Measurements from ENCODE around the gene GGNBP2.

GGNBP2 gene

DNA sequence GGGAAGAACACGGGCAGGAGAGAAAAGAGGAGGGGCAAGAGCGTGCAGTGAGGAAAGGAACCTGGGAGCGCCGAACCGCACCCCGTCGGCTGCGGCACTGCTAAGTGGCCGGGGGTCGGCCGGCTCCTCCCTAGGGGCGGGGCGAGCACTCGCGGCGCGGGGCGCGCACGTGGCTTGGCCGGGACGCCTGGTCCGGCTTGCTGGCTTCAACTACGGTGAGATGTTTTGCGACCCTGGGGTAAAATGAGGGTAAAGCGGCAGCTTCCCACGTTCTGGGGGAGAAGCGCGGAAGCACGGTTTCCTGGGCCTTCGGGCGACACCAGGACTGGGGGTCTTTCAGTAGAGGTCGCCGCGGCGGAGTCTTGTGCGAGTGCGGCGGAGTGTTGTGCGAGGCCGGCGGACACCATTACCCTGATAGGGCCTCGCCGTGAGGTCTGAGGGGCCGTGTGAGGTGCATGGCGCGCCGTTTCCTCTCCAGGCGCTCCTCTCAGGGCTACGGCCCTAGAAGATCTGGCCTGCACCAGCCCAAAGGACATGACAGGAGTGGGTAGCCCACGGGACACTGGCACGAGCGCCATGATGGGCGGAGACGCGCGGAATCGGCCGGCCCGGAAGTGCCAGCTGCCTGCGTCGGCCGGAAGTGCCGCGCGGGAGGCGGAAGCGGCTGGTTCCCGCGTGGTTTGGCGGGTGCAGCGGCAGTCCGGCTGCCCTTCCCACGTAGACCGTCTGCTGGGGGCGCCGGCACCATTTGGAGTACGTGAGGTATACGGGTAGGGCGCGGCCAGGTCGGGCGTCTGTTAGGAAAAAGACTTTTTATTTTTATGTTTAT lies 9.7 kb upstream of the GGNBP2 start, which contains the start of the genes MYO19 and PIGW:
TSS of gene MYO19 (minus strand) at position 29 of the 829 bp plus-strand sequence. CDS start 2,330 bp downstream, outside the sequence.
TSS of gene PIGW (plus strand) at position 148 of the 829 bp plus-strand sequence. CDS start 2,115 bp downstream, outside the sequence.
- TF ChIP-seq, protein P1, sequence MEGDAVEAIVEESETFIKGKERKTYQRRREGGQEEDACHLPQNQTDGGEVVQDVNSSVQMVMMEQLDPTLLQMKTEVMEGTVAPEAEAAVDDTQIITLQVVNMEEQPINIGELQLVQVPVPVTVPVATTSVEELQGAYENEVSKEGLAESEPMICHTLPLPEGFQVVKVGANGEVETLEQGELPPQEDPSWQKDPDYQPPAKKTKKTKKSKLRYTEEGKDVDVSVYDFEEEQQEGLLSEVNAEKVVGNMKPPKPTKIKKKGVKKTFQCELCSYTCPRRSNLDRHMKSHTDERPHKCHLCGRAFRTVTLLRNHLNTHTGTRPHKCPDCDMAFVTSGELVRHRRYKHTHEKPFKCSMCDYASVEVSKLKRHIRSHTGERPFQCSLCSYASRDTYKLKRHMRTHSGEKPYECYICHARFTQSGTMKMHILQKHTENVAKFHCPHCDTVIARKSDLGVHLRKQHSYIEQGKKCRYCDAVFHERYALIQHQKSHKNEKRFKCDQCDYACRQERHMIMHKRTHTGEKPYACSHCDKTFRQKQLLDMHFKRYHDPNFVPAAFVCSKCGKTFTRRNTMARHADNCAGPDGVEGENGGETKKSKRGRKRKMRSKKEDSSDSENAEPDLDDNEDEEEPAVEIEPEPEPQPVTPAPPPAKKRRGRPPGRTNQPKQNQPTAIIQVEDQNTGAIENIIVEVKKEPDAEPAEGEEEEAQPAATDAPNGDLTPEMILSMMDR (conservative IDR thresholded peaks at IDR 0.05; ENCODE audit: low read depth, low read length), result no peak
- Histone ChIP-seq H3K4me2 (peak within 1 kb of the TSS; percentile 70), H3K4me3 (IDR thresholded peaks at IDR 0.05; ENCODE audit: insufficient read depth, low read depth, low read length) (no peak within 1 kb of the TSS), H4K20me1 (ENCODE audit: insufficient read depth) (no peaks in the 10 kb centered on the region), H3K79me2 (ENCODE audit: insufficient read depth, low read depth) (peaks cover 25% of the 10 kb centered on the region), H3K4me1 (ENCODE audit: low read depth, poor library complexity, severe bottlenecking) (peaks cover 16% of the 10 kb centered on the region), H3K9ac (peak within 1 kb of the TSS; percentile 98), H2AFZ (ENCODE audit: low read depth) (peak within 1 kb of the TSS; percentile 78), H3K36me3 (ENCODE audit: insufficient read depth) (0 out of 2 replicates have a peak, but pooled peaks cover 5% of the 10 kb centered on the region), H3K27me3 (ENCODE audit: insufficient read depth, low read depth) (no peaks in the 10 kb centered on the region), H3K27ac (peak within 1 kb of the TSS; percentile 97)

- Histone ChIP-seq H3K27me3 (ENCODE audit: insufficient read depth, low read depth) (no peaks in the 10 kb centered on the region), H3K79me2 (ENCODE audit: insufficient read depth, low read depth) (peaks cover 25% of the 10 kb centered on the region), H3K4me1 (ENCODE audit: low read depth, poor library complexity, severe bottlenecking) (peaks cover 16% of the 10 kb centered on the region), H3K36me3 (ENCODE audit: insufficient read depth) (0 out of 2 replicates have a peak, but pooled peaks cover 5% of the 10 kb centered on the region), H2AFZ (ENCODE audit: low read depth) (peak overlapping the region; percentile 78), H3K9ac (peak overlapping the region; percentile 98; the same call in 1 of the 2 replicates), H3K27ac (peak overlapping the region; percentile 97), H4K20me1 (ENCODE audit: insufficient read depth) (no peaks in the 10 kb centered on the region), H3K4me3 (IDR thresholded peaks at IDR 0.05; ENCODE audit: insufficient read depth, low read depth, low read length) (no peak overlapping the region), H3K4me2 (peak overlapping the region; percentile 45)
- TF ChIP-seq, protein P1 (conservative IDR thresholded peaks at IDR 0.05; ENCODE audit: low read depth, low read length), result no peak
Measured at GRCh38 chr17:36535669-36536081, 9.0 kb upstream of the GGNBP2 start.

- no peak overlapping the region for H3K27ac ChIP-seq
- H4K20me1 ChIP-seq (ENCODE audit: insufficient read depth), result no peaks in the 10 kb centered on the region
- TF ChIP-seq, protein P1 (conservative IDR thresholded peaks at IDR 0.05; ENCODE audit: low read depth, low read length), result no peak
- peaks cover 21% of the 10 kb centered on the region for H3K4me1 ChIP-seq (ENCODE audit: low read depth, poor library complexity, severe bottlenecking)
- H3K4me2 ChIP-seq, result no peak overlapping the region
- no peaks in the 10 kb centered on the region for H3K36me3 ChIP-seq (ENCODE audit: insufficient read depth)
- peaks cover 29% of the 10 kb centered on the region for H3K79me2 ChIP-seq (ENCODE audit: insufficient read depth, low read depth)
- no peak overlapping the region for H2AFZ ChIP-seq (ENCODE audit: low read depth)
- H3K27me3 ChIP-seq (ENCODE audit: insufficient read depth, low read depth), result no peaks in the 10 kb centered on the region
- no peak overlapping the region for H3K4me3 ChIP-seq (IDR thresholded peaks at IDR 0.05; ENCODE audit: insufficient read depth, low read depth, low read length)
- no peak overlapping the region for H3K9ac ChIP-seq
Measured at GRCh38 chr17:36540696-36541095, 4.0 kb upstream of the GGNBP2 start.

- Histone ChIP-seq H3K27ac (no peak overlapping the region), H3K27me3 (ENCODE audit: insufficient read depth, low read depth) (no peaks in the 10 kb centered on the region), H3K4me3 (IDR thresholded peaks at IDR 0.05; ENCODE audit: insufficient read depth, low read depth, low read length) (no peak overlapping the region), H2AFZ (ENCODE audit: low read depth) (no peak overlapping the region), H3K4me1 (ENCODE audit: low read depth, poor library complexity, severe bottlenecking) (peaks cover 24% of the 10 kb centered on the region), H4K20me1 (ENCODE audit: insufficient read depth) (no peaks in the 10 kb centered on the region; the same call in 1 of the 2 replicates), H3K36me3 (ENCODE audit: insufficient read depth) (no peaks in the 10 kb centered on the region), H3K79me2 (ENCODE audit: insufficient read depth, low read depth) (peaks cover 37% of the 10 kb centered on the region), H3K9ac (no peak overlapping the region), H3K4me2 (no peak overlapping the region)
- TF ChIP-seq, protein P1 (conservative IDR thresholded peaks at IDR 0.05; ENCODE audit: low read depth, low read length), result no peak
Measured at GRCh38 chr17:36542755-36543154, 2.0 kb upstream of the GGNBP2 start.

Measured in KMS-11 (cell line).